Common myeloid progenitor, CD34-positive (primary cell): ENCODE results near the gene NEK1.
"Not testable (repeated sequence)": the region's sequence is repeated elsewhere in the genome, so short reads cannot be mapped to it uniquely, and the experiment has no call there.

Experiments used
- CTCF ChIA-PET: fragments of 350-600 bp; sonication (Branson Sonifier 250); formaldehyde crosslinking; loops from one replicate; lab custom pipeline; 2021; ENCODE audit warnings: antibody characterized with exemption; lab: Charles Lee
- POLR2A ChIA-PET: fragments of 350-600 bp; sonication (Branson Sonifier 250); formaldehyde crosslinking; loops from one replicate; lab custom pipeline; 2021; ENCODE audit warnings: antibody characterized with exemption; lab: Charles Lee
- DNase-seq, 3 donors: peaks; one replicate each; pipeline versions ENCODE4 v3.0.0 to v3.0.0-alpha.2; 2013
- H3K27ac ChIP-seq, 2 experiments: 1 replicate in 1 of 2; 2 replicates in 1 of 2; pipeline ENCODE4 v1.7.0; 2013; ENCODE audit warnings: inconsistent platforms in 2 of 2, low read length in 2 of 2, mild to moderate bottlenecking in 2 of 2, low read depth in 1 of 2, moderate library complexity in 1 of 2; ENCODE audit not compliant: severe bottlenecking in 2 of 2, insufficient read depth in 1 of 2, poor library complexity in 1 of 2
- H3K27me3 ChIP-seq, 5 experiments: replicated peaks in 2 of 5; 1 replicate in 3 of 5; 2 replicates in 2 of 5; pipeline versions ENCODE4 v1.6.1 to v1.7.0; 2013; ENCODE audit warnings: low read length in 4 of 5, mild to moderate bottlenecking in 2 of 5, moderate library complexity in 2 of 5, inconsistent platforms in 1 of 5; ENCODE audit not compliant: insufficient read depth in 5 of 5, control insufficient read depth in 4 of 5
- H3K36me3 ChIP-seq, 4 experiments: 1 replicate in 2 of 4; 2 replicates in 2 of 4; pipeline versions ENCODE4 v1.6.1 to v1.7.0; 2013; ENCODE audit warnings: low read length in 3 of 4, control low read depth in 1 of 4, mild to moderate bottlenecking in 1 of 4; ENCODE audit not compliant: control insufficient read depth in 4 of 4, insufficient read depth in 4 of 4
- H3K4me1 ChIP-seq, 4 experiments: 1 replicate in 3 of 4; 2 replicates in 1 of 4; pipeline versions ENCODE4 v1.6.1 to v1.7.1; 2013; ENCODE audit warnings: low read length in 3 of 4, mild to moderate bottlenecking in 3 of 4, control low read depth in 1 of 4, inconsistent platforms in 1 of 4, moderate library complexity in 1 of 4; ENCODE audit not compliant: control insufficient read depth in 4 of 4, insufficient read depth in 4 of 4; ENCODE audit errors: control extremely low read depth in 1 of 4
- H3K4me3 ChIP-seq, 7 experiments: 1 replicate in 4 of 7; 2 replicates in 3 of 7; pipeline versions ENCODE4 v1.5.1 to v1.7.0; 2013; ENCODE audit warnings: mild to moderate bottlenecking in 7 of 7, low read length in 6 of 7, moderate library complexity in 6 of 7, inconsistent platforms in 2 of 7, low read depth in 2 of 7, control low read depth in 1 of 7; ENCODE audit not compliant: insufficient read depth in 4 of 7, control insufficient read depth in 1 of 7; ENCODE audit errors: extremely low read depth in 1 of 7
- H3K9me3 ChIP-seq, 5 experiments: 1 replicate in 4 of 5; 2 replicates in 1 of 5; pipeline versions ENCODE4 v1.6.1 to v1.7.1; 2013; ENCODE audit warnings: low read length in 4 of 5, mild to moderate bottlenecking in 2 of 5, inconsistent platforms in 1 of 5, low read depth in 1 of 5, moderate library complexity in 1 of 5; ENCODE audit not compliant: control insufficient read depth in 4 of 5, insufficient read depth in 2 of 5; ENCODE audit errors: control extremely low read depth in 1 of 5
- WGBS: methylation state at CpG from one replicate; pipeline ENCODE4 v1.1.5; 2013; ENCODE audit not compliant: insufficient coverage; 5-methylcytosine and 5-hydroxymethylcytosine counted together

Gene NEK1

GRCh38 chr4:169436734-169437133, 175.6 kb downstream of the NEK1 start:
- Histone ChIP-seq H3K27ac (no peak overlapping the region), H3K4me3 (no peak overlapping the region), H3K36me3 (peaks cover 0 to 7% (median 3%) of the 10 kb centered on the region in 4 experiments), H3K27me3 (no peaks in the 10 kb centered on the region), H3K4me1 (peaks cover 0 to 4% (median 3%) of the 10 kb centered on the region in 4 experiments), H3K9me3 (no peaks in the 10 kb centered on the region)
- ChIA-PET CTCF (no interaction called here), POLR2A (no interaction called here)
- DNase-seq, result no peak

DNA sequence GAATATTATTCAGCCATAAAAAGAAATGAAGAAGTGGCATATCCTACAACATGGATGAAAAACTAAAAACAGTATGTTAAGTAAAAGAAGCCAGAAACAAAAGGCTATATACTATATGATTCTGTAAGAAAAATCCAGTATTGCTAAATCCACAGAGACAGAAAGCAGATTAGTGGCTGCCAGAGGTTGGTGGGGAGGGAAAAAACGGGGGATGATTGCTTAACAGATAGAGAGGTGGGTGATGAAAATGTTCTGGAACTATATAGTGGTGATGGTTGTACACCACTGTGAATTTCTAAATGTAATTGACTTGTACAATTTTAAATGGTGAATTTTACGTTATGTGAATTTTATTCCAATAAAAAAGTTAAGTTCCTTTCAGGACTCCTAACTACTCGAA, 184.0 kb downstream of the NEK1 start:
- POLR2A ChIA-PET, result no interaction called here
- H3K27me3 ChIP-seq, result no peaks in the 10 kb centered on the region
- no peak for DNase-seq
- no peaks in the 10 kb centered on the region for H3K4me1 ChIP-seq
- CTCF ChIA-PET, result no interaction called here
- H3K4me3 ChIP-seq, result no peak overlapping the region
- 100% methylated on average over 1 of the region's 3 CpGs for WGBS
- H3K27ac ChIP-seq, result no peak overlapping the region
- peaks cover 2 to 10% (median 3%) of the 10 kb centered on the region in 4 experiments for H3K36me3 ChIP-seq
- no peaks in the 10 kb centered on the region for H3K9me3 ChIP-seq

DNA sequence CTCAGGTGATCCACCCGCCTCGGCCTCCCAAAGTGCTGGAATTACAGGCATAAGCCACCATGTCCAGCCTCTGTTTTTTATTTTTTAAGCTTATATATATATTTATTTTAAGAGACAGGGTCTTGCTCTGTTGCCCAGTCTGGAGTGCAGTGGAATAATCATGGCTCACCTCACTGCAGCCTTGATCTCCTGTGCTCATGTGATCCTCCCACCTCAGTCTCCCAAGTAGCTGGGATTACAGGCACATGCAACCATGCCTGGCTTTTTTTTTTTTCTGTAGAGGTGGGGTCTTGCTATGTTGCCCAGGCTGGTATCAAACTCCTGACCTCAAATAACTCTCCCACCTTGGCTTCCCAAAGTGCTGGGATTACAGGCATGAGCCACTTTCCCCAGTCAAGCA, 184.7 kb downstream of the NEK1 start:
- H3K4me1 ChIP-seq, H3K4me3 ChIP-seq, POLR2A ChIA-PET, H3K9me3 ChIP-seq, H3K27me3 ChIP-seq, H3K36me3 ChIP-seq, CTCF ChIA-PET, H3K27ac ChIP-seq, DNase-seq: not testable (repeated sequence)
- WGBS, result no CpG with 5 or more reads among the region's 2 CpGs

DNA sequence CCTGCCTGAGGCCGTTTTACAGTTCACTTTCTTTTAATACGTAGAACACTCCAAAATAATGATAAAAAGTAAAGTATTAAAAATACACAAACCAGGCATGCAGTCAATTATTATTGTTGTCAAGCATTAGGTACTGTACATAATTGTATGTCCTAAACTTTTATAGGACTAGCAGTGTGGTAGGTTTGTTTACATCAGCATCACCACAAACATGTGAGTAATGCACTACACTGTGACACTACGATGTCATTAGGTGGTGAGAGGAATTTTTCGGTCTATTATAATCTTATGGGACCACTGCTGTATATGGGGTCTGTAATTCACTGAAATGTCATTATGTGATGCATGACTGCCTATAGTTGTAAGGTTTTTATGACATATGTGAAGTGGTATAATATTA, 192.1 kb downstream of the NEK1 start:
- Histone ChIP-seq H3K4me1 (no peaks in the 10 kb centered on the region), H3K27ac (no peak overlapping the region), H3K27me3 (no peaks in the 10 kb centered on the region), H3K36me3 (peaks cover 2 to 25% (median 3%) of the 10 kb centered on the region in 4 experiments), H3K4me3 (no peak overlapping the region), H3K9me3 (peaks cover 0 to 2% (median 0%) of the 10 kb centered on the region in 5 experiments)
- CTCF ChIA-PET, result no interaction called here
- 100% methylated on average over 1 of the region's 4 CpGs for WGBS
- POLR2A ChIA-PET, result no interaction called here
- no peak for DNase-seq

DNA sequence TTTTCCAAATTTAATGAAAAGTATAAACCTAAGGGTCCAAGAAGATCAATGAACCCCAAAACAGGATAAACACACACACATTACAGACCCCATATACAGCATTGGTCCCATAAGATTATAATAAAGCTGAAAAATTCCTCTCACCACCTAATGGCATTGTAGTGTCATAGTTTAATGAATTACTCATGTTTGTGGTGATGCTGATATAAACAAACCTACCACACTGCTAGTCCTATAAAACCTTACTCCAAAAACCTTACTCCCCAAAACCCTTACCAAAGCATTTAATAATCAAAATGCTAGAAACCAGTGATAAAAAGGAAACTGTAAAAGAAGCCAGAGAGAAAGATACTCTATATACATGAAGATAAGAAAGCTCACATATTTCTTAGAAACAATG, 193.5 kb downstream of the NEK1 start:
- Histone ChIP-seq H3K36me3 (peaks cover 0 to 17% (median 2%) of the 10 kb centered on the region in 4 experiments), H3K9me3 (peaks cover 0 to 2% (median 0%) of the 10 kb centered on the region in 5 experiments), H3K4me1 (no peaks in the 10 kb centered on the region), H3K4me3 (no peak overlapping the region), H3K27me3 (no peaks in the 10 kb centered on the region), H3K27ac (no peak overlapping the region)
- DNase-seq, result no peak
- ChIA-PET POLR2A (no interaction called here), CTCF (no interaction called here)

GRCh38 chr4:169417629-169418282, 194.6 kb downstream of the NEK1 start:
- CTCF ChIA-PET, result no interaction called here
- H3K27ac ChIP-seq, result no peak overlapping the region
- POLR2A ChIA-PET, result no interaction called here
- peaks cover 0 to 17% (median 2%) of the 10 kb centered on the region in 4 experiments for H3K36me3 ChIP-seq
- no peaks in the 10 kb centered on the region for H3K27me3 ChIP-seq
- DNase-seq, result no peak
- 80% methylated on average over 1 of the region's 1 CpG for WGBS
- peaks cover 0 to 2% (median 0%) of the 10 kb centered on the region in 5 experiments for H3K9me3 ChIP-seq
- H3K4me3 ChIP-seq, result no peak overlapping the region
- H3K4me1 ChIP-seq, result no peaks in the 10 kb centered on the region

GRCh38 chr4:169416997-169417396, 195.4 kb downstream of the NEK1 start:
- Histone ChIP-seq H3K36me3 (peaks cover 0 to 12% (median 2%) of the 10 kb centered on the region in 4 experiments), H3K9me3 (peaks cover 0 to 2% (median 0%) of the 10 kb centered on the region in 5 experiments), H3K4me1 (peaks cover 0 to under 1% (median 0%) of the 10 kb centered on the region in 4 experiments), H3K4me3 (no peak overlapping the region), H3K27ac (no peak overlapping the region), H3K27me3 (no peaks in the 10 kb centered on the region)
- ChIA-PET POLR2A (no interaction called here), CTCF (no interaction called here)
- no peak for DNase-seq
